ENCODE measurements around the gene KIAA1671. TPM values are rescaled to one million over a fixed set of nuclear protein-coding genes. Genes with fewer than 3 reads are reported as not detected.

Gene KIAA1671
- total RNA-seq, 3 donors from 2014 or later: 71.3 to 131 (median 88.9) TPM

- ATAC-seq: no peak
- no peak for TF ChIP-seq CTCF (IDR thresholded peaks at IDR 0.05)
- no peaks in the 10 kb centered on the region for H3K9me3 ChIP-seq
- intact Hi-C loops (cut with DNase I, micrococcal nuclease): no loop called here
- no peaks in the 10 kb centered on the region for H3K36me3 ChIP-seq (ENCODE audit: low read depth)
- no peaks in the 10 kb centered on the region for H3K4me1 ChIP-seq (ENCODE audit: low read depth)
- no peak overlapping the region for H3K4me3 ChIP-seq
- DNase-seq: no peak
These were observed 235.0 kb downstream of the KIAA1671 start for GRCh38 chr22:25187469-25187868.

GRCh38 chr22:25192406-25192805, 239.9 kb downstream of the KIAA1671 start:
- no peak for TF ChIP-seq CTCF (IDR thresholded peaks at IDR 0.05)
- Histone ChIP-seq H3K9me3 (no peaks in the 10 kb centered on the region), H3K36me3 (ENCODE audit: low read depth) (no peaks in the 10 kb centered on the region), H3K4me3 (no peak overlapping the region), H3K4me1 (ENCODE audit: low read depth) (no peaks in the 10 kb centered on the region)
- ATAC-seq (no peak), DNase-seq (no peak)
- intact Hi-C loops (cut with DNase I, micrococcal nuclease): no loop called here

- Histone ChIP-seq H3K4me3 (no peak overlapping the region), H3K9me3 (no peaks in the 10 kb centered on the region), H3K36me3 (ENCODE audit: low read depth) (no peaks in the 10 kb centered on the region), H3K4me1 (ENCODE audit: low read depth) (no peaks in the 10 kb centered on the region)
- ATAC-seq: peak; percentile 66
- no peak for TF ChIP-seq CTCF (IDR thresholded peaks at IDR 0.05)
- DNase-seq: peak in 1 of 3 donors; percentile 21
- intact Hi-C loops (cut with DNase I, micrococcal nuclease): no loop called here
These were observed 240.6 kb downstream of the KIAA1671 start for GRCh38 chr22:25193130-25193529.

GRCh38 chr22:25193548-25193947, 241.0 kb downstream of the KIAA1671 start:
- no peak for DNase-seq
- H3K4me1 ChIP-seq (ENCODE audit: low read depth): no peaks in the 10 kb centered on the region
- H3K36me3 ChIP-seq (ENCODE audit: low read depth): no peaks in the 10 kb centered on the region
- intact Hi-C loops (cut with DNase I, micrococcal nuclease): no loop called here
- ATAC-seq: no peak
- no peak for TF ChIP-seq CTCF (IDR thresholded peaks at IDR 0.05)
- no peak overlapping the region for H3K4me3 ChIP-seq
- H3K9me3 ChIP-seq: no peaks in the 10 kb centered on the region

- no peak overlapping the region for H3K4me3 ChIP-seq
- intact Hi-C loops (cut with DNase I, micrococcal nuclease): no loop called here
- ATAC-seq: no peak
- H3K9me3 ChIP-seq: no peaks in the 10 kb centered on the region
- no peaks in the 10 kb centered on the region for H3K36me3 ChIP-seq (ENCODE audit: low read depth)
- no peak for DNase-seq
- H3K4me1 ChIP-seq (ENCODE audit: low read depth): no peaks in the 10 kb centered on the region
- TF ChIP-seq CTCF (IDR thresholded peaks at IDR 0.05): no peak
These were observed 243.8 kb downstream of the KIAA1671 start for GRCh38 chr22:25196326-25196725.

GRCh38 chr22:25197340-25197739, 244.8 kb downstream of the KIAA1671 start:
- Histone ChIP-seq H3K9me3 (no peaks in the 10 kb centered on the region), H3K4me3 (no peak overlapping the region), H3K36me3 (ENCODE audit: low read depth) (no peaks in the 10 kb centered on the region), H3K4me1 (ENCODE audit: low read depth) (no peaks in the 10 kb centered on the region)
- no peak for ATAC-seq
- DNase-seq: no peak
- intact Hi-C loops (cut with DNase I, micrococcal nuclease): no loop called here
- no peak for TF ChIP-seq CTCF (IDR thresholded peaks at IDR 0.05)
